ENCODE data around the gene GRIK5.

GRIK5 gene

DNA sequence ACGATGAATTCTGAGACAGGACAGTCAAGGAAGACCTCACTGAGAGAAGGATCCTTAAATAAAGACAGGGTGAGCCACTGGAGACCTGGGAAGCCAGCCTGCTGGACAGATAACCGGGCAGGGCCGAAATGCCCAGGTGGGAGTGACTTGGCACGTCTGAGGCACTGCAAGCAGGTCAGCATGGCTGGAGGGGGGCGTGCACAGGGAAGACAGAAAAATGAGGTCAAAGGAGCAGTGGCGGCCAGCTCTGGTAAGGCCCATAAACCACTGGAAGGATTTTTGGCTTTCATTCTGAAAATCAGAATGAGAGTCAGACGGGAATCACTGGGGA lies 70.2 kb downstream of the GRIK5 start:
- TF ChIP-seq, protein P1, sequence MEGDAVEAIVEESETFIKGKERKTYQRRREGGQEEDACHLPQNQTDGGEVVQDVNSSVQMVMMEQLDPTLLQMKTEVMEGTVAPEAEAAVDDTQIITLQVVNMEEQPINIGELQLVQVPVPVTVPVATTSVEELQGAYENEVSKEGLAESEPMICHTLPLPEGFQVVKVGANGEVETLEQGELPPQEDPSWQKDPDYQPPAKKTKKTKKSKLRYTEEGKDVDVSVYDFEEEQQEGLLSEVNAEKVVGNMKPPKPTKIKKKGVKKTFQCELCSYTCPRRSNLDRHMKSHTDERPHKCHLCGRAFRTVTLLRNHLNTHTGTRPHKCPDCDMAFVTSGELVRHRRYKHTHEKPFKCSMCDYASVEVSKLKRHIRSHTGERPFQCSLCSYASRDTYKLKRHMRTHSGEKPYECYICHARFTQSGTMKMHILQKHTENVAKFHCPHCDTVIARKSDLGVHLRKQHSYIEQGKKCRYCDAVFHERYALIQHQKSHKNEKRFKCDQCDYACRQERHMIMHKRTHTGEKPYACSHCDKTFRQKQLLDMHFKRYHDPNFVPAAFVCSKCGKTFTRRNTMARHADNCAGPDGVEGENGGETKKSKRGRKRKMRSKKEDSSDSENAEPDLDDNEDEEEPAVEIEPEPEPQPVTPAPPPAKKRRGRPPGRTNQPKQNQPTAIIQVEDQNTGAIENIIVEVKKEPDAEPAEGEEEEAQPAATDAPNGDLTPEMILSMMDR (IDR thresholded peaks at IDR 0.05; ENCODE audit: insufficient read depth, low read length, missing control alignments): no peak
- ChIA-PET POLR2A (no interaction called here), CTCF (interaction anchor here (0.8 to 5.2 kb wide), 6 partner anchors 11 to 41 kb away, joined by 3 to 37 read pairs (median 9); no protein-coding TSS in a partner anchor)
- H3K4me3 ChIP-seq (ENCODE audit: low read depth, low read length): no peak overlapping the region
- DNase-seq (ENCODE audit: low read depth, low spot score): no peak

DNA sequence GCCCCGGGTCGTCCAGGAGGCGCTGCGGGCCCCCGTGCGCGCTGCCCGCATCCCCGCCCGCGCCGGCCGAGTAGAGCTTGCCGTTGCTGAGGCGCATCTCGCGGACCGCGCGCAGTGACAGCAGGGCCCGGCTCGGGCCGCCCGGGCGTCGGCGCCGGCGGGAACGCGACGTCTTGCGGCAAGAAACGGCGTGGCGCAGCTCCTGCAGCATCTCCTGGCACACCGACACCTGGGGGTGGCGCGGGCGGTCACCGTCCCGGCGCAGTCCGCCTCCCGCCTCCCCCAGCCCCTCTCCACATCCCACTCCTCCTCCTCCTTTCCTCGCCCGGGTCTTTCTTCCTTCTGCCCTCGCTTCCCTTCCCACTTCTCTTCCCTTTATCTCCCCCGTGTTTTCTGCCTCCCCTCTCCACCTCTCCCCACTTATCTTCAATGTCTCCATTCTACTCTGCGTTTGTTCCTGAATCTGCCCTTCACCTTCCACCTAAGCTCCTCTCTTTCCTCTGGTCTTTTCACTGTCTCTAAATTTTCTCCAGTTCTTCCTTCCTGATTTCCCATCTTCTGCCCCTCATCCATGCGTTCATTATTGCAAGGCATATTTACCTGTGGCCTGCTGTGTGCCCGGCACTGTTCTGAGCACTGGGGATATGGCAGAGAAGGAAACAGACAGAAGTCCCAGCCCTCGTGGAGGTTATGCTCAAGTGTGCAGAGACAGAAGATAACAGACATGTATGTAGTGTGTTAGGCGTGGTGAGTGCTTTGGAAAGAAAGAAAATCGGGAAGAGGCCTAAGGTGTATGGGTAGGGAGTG lies 70.7 kb downstream of the GRIK5 start:
- TF ChIP-seq, protein P1 (IDR thresholded peaks at IDR 0.05; ENCODE audit: insufficient read depth, low read length, missing control alignments): no peak
- no peak for DNase-seq (ENCODE audit: low read depth, low spot score)
- CTCF ChIA-PET: interaction anchor here (0.9 to 5.2 kb wide), 7 partner anchors 9 to 46 kb away, joined by 3 to 37 read pairs (median 7); no protein-coding TSS in a partner anchor
- POLR2A ChIA-PET: no interaction called here
- H3K4me3 ChIP-seq (ENCODE audit: low read depth, low read length): no peak overlapping the region

DNA sequence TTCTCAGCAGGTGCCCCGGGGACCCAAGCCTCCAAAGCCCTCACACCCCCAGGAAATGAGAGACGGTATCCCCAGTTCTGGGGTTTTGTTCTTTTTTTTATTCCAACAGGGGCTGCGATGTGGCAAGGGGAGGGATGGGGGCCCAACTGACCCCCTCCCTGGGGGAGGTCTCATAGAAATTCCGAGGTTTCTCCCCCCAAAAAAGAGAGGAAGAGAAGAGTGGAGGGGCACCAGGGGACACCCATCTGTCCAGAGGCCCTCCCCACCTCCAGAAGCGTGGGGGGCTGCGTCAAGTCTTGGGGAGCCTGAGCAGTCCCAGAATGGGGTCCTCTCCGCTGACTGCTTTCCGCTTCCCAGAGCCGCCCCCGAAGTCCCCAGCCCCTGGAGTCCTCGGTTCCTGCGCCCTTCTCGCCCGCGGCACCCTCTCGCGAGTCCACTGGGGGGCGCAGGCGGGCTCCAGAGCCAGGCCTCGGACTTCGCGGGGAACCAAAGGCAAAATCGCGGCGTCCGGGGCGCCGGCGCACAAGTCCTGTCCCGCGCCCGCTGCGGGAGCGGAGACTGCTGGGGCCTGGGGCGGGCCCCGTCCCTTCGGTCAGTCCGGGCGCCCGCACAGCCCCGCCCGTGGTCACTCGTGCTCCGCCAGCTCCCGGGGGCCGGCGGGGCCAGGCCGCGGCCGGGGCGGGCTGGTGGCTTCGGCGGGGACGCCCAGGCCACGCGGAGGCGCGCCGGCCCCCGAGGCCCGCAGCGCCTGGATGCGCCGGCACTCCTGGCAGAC lies 71.6 kb downstream of the GRIK5 start:
- no peak overlapping the region for H3K4me3 ChIP-seq (ENCODE audit: low read depth, low read length)
- no peak for DNase-seq (ENCODE audit: low read depth, low spot score)
- TF ChIP-seq, protein P1 (IDR thresholded peaks at IDR 0.05; ENCODE audit: insufficient read depth, low read length, missing control alignments): peak; percentile 87
- POLR2A ChIA-PET: interaction anchor here (1.5 kb wide), 1 partner anchor 39 kb away, joined by 5 read pairs; the partner anchor contains the start of gene RABAC1
- CTCF ChIA-PET: interaction anchor here (0.6 to 5.2 kb wide), 10 partner anchors 10 to 70 kb away, joined by 3 to 37 read pairs (median 5); no protein-coding TSS in a partner anchor

DNA sequence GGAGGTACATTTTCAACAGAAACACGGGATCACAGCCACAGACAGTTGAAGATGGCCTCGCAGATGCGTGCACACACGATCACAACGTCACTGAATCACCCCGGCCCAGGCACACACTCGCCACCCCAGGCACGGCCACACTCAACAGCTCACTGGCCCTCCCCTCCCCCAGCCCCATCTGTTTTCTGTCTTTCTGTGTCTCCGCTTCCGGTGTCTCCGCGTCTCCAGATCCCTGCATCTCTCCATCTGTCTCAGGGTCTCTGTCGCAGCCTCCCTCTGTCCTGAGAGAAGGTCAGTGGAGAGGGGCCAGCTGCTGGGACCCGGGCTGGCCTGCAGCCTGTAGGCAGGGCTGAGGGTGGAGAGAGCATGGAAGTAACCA lies 72.2 kb downstream of the GRIK5 start:
- TF ChIP-seq, protein P1 (IDR thresholded peaks at IDR 0.05; ENCODE audit: insufficient read depth, low read length, missing control alignments): no peak
- DNase-seq (ENCODE audit: low read depth, low spot score): no peak
- H3K4me3 ChIP-seq (ENCODE audit: low read depth, low read length): no peak overlapping the region
- CTCF ChIA-PET: interaction anchor here (0.6 to 5.2 kb wide), 7 partner anchors 11 to 70 kb away, joined by 3 to 37 read pairs (median 5); no protein-coding TSS in a partner anchor
- POLR2A ChIA-PET: interaction anchor here (1.5 kb wide), 1 partner anchor 39 kb away, joined by 5 read pairs; the partner anchor contains the start of gene RABAC1

DNA sequence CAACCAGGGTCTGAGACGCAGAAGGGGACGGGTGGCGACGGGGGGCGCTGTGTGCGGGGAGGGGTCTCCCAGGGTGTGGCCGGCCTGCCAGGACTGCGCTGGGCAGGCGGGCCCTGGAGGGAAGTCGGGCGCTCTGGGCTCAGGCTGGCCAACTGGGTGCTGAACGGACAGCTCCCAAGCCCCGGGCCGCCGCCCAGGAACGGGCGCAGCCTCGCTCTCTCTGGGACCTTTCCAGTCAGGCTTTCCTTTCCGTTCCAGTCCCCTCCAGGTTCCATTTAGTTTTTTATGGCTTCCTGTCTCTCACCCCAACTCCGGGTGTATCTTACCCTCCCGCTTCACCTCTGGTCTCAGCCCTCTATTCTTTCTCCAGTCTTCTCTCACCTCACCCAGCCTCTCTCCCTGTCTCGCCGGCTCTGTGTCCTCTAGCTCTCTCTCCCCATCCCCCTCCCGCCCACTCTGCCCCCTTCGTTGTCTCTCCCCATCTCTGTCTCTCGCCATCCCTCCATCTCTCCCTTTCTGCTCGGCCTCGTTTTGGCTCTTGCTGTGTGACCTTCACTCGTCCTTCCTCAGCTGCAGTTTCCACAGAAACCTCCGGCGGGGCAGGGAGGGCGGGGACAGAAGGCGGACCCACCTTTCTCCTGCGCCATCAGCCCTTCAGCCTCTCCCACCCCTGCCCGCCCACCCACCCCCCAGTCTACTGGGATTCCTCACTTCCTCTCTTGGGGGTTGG lies 72.7 kb downstream of the GRIK5 start:
- CTCF ChIA-PET: interaction anchor here (0.6 to 5.2 kb wide), 7 partner anchors 11 to 71 kb away, joined by 3 to 37 read pairs (median 5); no protein-coding TSS in a partner anchor
- H3K4me3 ChIP-seq (ENCODE audit: low read depth, low read length): no peak overlapping the region
- POLR2A ChIA-PET: interaction anchor here (0.6 to 1.5 kb wide), 3 partner anchors 38 to 1749 kb away, joined by 3 to 5 read pairs (median 3); partner anchors contain the start of gene RABAC1

More for the DNA sequence above, 72.7 kb downstream of the GRIK5 start:
- DNase-seq (ENCODE audit: low read depth, low spot score): no peak
- TF ChIP-seq, protein P1 (IDR thresholded peaks at IDR 0.05; ENCODE audit: insufficient read depth, low read length, missing control alignments): no peak
